Neuronal stem cell (in vitro differentiated cells): ENCODE data around the gene SMAD3.

Experiments
- DNase-seq: peaks from one replicate; pipeline ENCODE4 v3.0.0-alpha.2; 2013; ENCODE audit warnings: low spot score
- H2AFZ ChIP-seq: one replicate; pipeline ENCODE4 v1.6.1; 2013; ENCODE audit warnings: mild to moderate bottlenecking, low read length, inconsistent platforms
- H2AK5ac ChIP-seq: 2 replicates; pipeline ENCODE4 v1.6.1; 2013; ENCODE audit warnings: low read depth, mild to moderate bottlenecking, inconsistent platforms, low read length, moderate library complexity, mixed read lengths
- H2BK120ac ChIP-seq: 2 replicates; pipeline ENCODE4 v1.6.1; 2013; ENCODE audit warnings: low read depth, mild to moderate bottlenecking, inconsistent platforms, low read length, moderate library complexity, mixed read lengths
- H2BK12ac ChIP-seq: one replicate; pipeline ENCODE4 v1.6.1; 2013; ENCODE audit warnings: low read length, inconsistent platforms
- H2BK15ac ChIP-seq: 2 replicates; pipeline ENCODE4 v1.6.1; 2013; ENCODE audit warnings: mild to moderate bottlenecking, low read length, inconsistent platforms, mixed read lengths
- H2BK5ac ChIP-seq: one replicate; pipeline ENCODE4 v1.6.1; 2013; ENCODE audit warnings: inconsistent platforms, mild to moderate bottlenecking, low read length, moderate library complexity
- H3K14ac ChIP-seq: one replicate; pipeline ENCODE4 v1.6.1; 2013; ENCODE audit warnings: low read length, inconsistent platforms
- H3K18ac ChIP-seq: 2 replicates; pipeline ENCODE4 v1.6.1; 2013; ENCODE audit warnings: low read length, inconsistent platforms
- H3K23ac ChIP-seq: 2 replicates; pipeline ENCODE4 v1.6.1; 2013; ENCODE audit warnings: low read depth, mild to moderate bottlenecking, mixed read lengths, low read length, inconsistent platforms; ENCODE audit not compliant: poor library complexity
- H3K27ac ChIP-seq: replicated peaks from 3 replicates; pipeline ENCODE4 v1.5.1; 2013; ENCODE audit warnings: low read length, inconsistent platforms
- H3K27me3 ChIP-seq, 3 experiments: 2 replicates each; pipeline ENCODE4 v1.6.1; 2013; ENCODE audit warnings: low read length in 3 of 3, mild to moderate bottlenecking in 2 of 3, inconsistent platforms in 1 of 3, low read depth in 1 of 3, mixed read lengths in 1 of 3, moderate library complexity in 1 of 3; ENCODE audit not compliant: control insufficient read depth in 3 of 3, insufficient read depth in 3 of 3
- H3K36me3 ChIP-seq, 2 donors: replicated peaks in 1 of 2; 2 replicates each; pipeline ENCODE4 v1.6.1; 2013; ENCODE audit warnings: low read length in 2 of 2; ENCODE audit not compliant: control insufficient read depth in 2 of 2, insufficient read depth in 2 of 2
- H3K4ac ChIP-seq: 2 replicates; pipeline ENCODE4 v1.6.1; 2013; ENCODE audit warnings: inconsistent platforms, mild to moderate bottlenecking, low read length, moderate library complexity
- H3K4me1 ChIP-seq, 2 donors: 1 replicate in 1 of 2; 2 replicates in 1 of 2; pipeline ENCODE4 v1.6.1; 2013; ENCODE audit warnings: low read length in 2 of 2, low read depth in 1 of 2; ENCODE audit not compliant: control insufficient read depth in 2 of 2, insufficient read depth in 1 of 2
- H3K4me2 ChIP-seq: one replicate; pipeline ENCODE4 v1.6.1; 2013; ENCODE audit warnings: mild to moderate bottlenecking, low read length, inconsistent platforms; ENCODE audit not compliant: insufficient read depth, poor library complexity, severe bottlenecking
- H3K4me3 ChIP-seq, 2 donors: 2 replicates each; pipeline ENCODE4 v1.5.1; 2013; ENCODE audit warnings: low read length in 2 of 2, mild to moderate bottlenecking in 2 of 2, inconsistent platforms in 1 of 2, moderate library complexity in 1 of 2
- H3K79me1 ChIP-seq: one replicate; pipeline ENCODE4 v1.6.1; 2013; ENCODE audit warnings: low read depth, mild to moderate bottlenecking, inconsistent platforms, low read length, moderate library complexity
- H3K9ac ChIP-seq: one replicate; pipeline ENCODE4 v1.6.1; 2013; ENCODE audit warnings: mild to moderate bottlenecking, low read depth, low read length, inconsistent platforms; ENCODE audit not compliant: poor library complexity
- H3K9me3 ChIP-seq, 2 donors: replicated peaks in 1 of 2; 2 replicates each; pipeline versions ENCODE3 to v1.6.1; 2013; ENCODE audit warnings: low read length in 2 of 2, mild to moderate bottlenecking in 2 of 2, inconsistent platforms in 1 of 2, low read depth in 1 of 2, mixed read lengths in 1 of 2, moderate library complexity in 1 of 2; ENCODE audit not compliant: control insufficient read depth in 2 of 2, insufficient read depth in 1 of 2
- H4K8ac ChIP-seq: one replicate; pipeline ENCODE4 v1.6.1; 2013; ENCODE audit warnings: low read depth, mild to moderate bottlenecking, inconsistent platforms, low read length, moderate library complexity
- H4K91ac ChIP-seq: one replicate; pipeline ENCODE4 v1.6.1; 2013; ENCODE audit warnings: low read length, low read depth, mild to moderate bottlenecking, inconsistent platforms; ENCODE audit not compliant: poor library complexity
- WGBS, 2 donors: extraction: QIAGEN DNeasy Blood & Tissue Kit; methylation state at CpG; one replicate each; pipeline ENCODE4 v1.1.7; 2013; ENCODE audit warnings: missing lambda C conversion rate in 2 of 2, mixed read lengths in 1 of 2; ENCODE audit not compliant: insufficient read length in 2 of 2, insufficient replicate concordance in 1 of 2; ENCODE audit errors: extremely low coverage in 2 of 2; 5-methylcytosine and 5-hydroxymethylcytosine counted together

SMAD3 gene

DNA sequence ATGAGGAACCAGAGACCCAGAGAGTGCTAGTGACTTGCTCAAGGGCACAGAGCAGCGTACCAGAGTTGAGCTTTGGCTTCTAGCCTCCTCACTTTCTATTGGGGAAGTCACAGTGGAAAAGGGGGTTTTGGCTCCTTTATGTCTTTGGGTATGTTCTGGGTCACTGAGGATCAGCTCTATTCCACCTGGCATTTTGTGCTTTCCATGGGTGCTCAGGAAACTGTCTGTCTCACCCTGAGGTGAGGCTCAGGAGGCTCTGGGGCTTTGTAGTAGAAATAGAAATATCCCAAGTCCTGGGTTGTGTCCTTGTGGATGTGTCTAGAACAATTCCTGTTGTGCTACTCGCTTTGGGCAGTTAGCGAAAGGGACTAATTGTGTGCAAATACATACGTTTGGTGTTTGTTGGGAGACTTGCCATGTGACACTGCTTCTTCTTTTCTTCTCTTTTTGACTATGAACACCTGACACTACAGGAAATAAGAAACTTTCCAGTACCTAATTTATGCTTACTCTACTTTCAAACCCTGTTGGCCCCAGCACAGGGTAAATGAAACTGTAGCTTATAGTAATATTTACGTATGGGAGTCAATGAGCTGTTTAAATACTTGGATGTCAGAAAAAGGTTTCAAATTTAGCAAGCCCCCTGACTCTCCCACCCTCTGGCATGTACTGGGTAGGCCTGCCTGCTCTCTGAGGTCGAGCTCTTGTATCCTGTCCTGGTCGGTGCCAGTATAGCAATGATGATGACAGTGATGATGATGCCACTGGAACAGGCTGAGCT lies 35.6 kb downstream of the SMAD3 start:
- no peak overlapping the region for H2AFZ ChIP-seq
- no peak overlapping the region for H2BK120ac ChIP-seq
- WGBS, 2 donors = no CpG with 5 or more reads among the region's 7 CpGs
- peaks cover under 1 to 42% of the 10 kb centered on the region in 2 donors for H3K36me3 ChIP-seq
- H3K18ac ChIP-seq = no peak overlapping the region
- no peak overlapping the region for H4K91ac ChIP-seq
- no peak overlapping the region for H3K4me3 ChIP-seq
- no peak overlapping the region for H2BK12ac ChIP-seq
- no peak overlapping the region for H2AK5ac ChIP-seq
- no peak overlapping the region for H3K4me2 ChIP-seq
- no peaks in the 10 kb centered on the region for H3K9me3 ChIP-seq
- no peak overlapping the region for H3K23ac ChIP-seq
- H2BK5ac ChIP-seq = no peak overlapping the region
- no peaks in the 10 kb centered on the region for H3K27me3 ChIP-seq
- peaks cover 9% of the 10 kb centered on the region for H3K79me1 ChIP-seq
- DNase-seq = no peak
- H3K27ac ChIP-seq = no peak overlapping the region
- no peak overlapping the region for H3K4ac ChIP-seq
- H2BK15ac ChIP-seq = no peak overlapping the region
- H3K4me1 ChIP-seq = peaks cover 17 to 25% of the 10 kb centered on the region in 2 donors
- H4K8ac ChIP-seq = no peak overlapping the region
- H3K9ac ChIP-seq = no peak overlapping the region
- H3K14ac ChIP-seq = no peak overlapping the region

DNA sequence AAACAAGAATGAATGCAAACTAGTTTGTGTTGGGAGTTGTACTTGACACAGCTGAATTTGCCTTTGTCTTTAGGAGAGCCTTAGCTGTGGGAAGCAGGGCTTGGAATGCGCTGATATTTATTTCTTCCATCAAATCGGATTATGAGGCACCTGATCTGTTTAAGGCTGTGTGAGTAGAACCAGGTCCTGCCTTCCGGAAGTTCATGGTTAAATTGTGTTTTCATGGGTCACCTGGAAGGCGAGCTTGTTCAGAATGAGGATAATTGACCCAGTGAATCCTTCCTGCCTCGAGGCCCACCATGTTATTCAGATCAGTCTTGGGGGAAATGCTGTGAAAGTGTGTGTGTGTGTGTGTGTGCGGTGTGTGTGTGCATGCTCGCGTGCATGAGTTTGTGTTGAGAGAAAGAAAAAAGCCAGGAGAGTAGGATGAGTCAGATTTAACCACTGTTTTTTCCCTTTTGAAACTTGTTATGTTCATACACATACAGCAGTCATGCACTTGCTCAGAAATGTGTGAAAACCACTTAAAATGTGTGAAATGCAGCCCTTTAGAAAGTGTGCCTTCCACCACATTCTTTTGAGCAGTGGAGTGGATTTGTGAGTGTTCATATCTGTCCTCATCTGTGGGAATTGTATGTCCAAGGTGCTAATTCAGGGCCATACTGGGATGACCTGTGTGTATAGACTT lies 36.7 kb downstream of the SMAD3 start:
- H3K79me1 ChIP-seq = peaks cover 9% of the 10 kb centered on the region

DNA sequence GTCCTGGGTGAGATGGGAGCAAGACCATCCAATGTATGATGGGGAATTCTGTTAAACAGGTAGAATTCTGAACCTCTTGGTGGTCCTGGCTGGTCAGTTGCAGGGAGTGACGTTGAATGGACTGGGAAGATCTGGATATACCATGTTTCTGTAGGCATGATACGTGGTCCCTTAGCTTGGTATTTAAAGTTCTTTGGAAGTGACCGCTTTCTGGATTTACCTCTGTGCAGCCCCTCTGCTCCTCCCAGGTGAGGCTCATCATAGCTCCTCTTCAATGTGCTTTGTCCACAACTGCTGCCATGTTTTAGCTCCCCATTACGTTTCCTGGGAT lies 37.2 kb downstream of the SMAD3 start:
- Histone ChIP-seq H3K4ac (no peak overlapping the region), H2BK120ac (no peak overlapping the region), H3K36me3 (peaks cover 0 to 26% of the 10 kb centered on the region in 2 donors), H4K91ac (no peak overlapping the region), H3K14ac (no peak overlapping the region), H2BK5ac (no peak overlapping the region), H2BK12ac (no peak overlapping the region), H3K9me3 (no peaks in the 10 kb centered on the region), H3K23ac (no peak overlapping the region), H4K8ac (no peak overlapping the region), H2BK15ac (no peak overlapping the region), H2AK5ac (no peak overlapping the region), H3K4me1 (peaks cover 23 to 33% of the 10 kb centered on the region in 2 donors), H2AFZ (no peak overlapping the region), H3K27ac (no peak overlapping the region), H3K9ac (no peak overlapping the region), H3K4me3 (no peak overlapping the region), H3K79me1 (peaks cover 9% of the 10 kb centered on the region), H3K27me3 (no peaks in the 10 kb centered on the region), H3K4me2 (no peak overlapping the region), H3K18ac (no peak overlapping the region)
- WGBS, 2 donors = no CpG with 5 or more reads among the region's 4 CpGs
- DNase-seq = no peak

More for the DNA sequence above, 36.7 kb downstream of the SMAD3 start:
- Histone ChIP-seq H2AK5ac (no peak overlapping the region), H3K27me3 (no peaks in the 10 kb centered on the region), H3K4me1 (peaks cover 23 to 29% of the 10 kb centered on the region in 2 donors), H3K9me3 (no peaks in the 10 kb centered on the region), H3K18ac (no peak overlapping the region), H2AFZ (no peak overlapping the region), H3K4me2 (no peak overlapping the region), H4K91ac (no peak overlapping the region), H4K8ac (no peak overlapping the region), H3K14ac (no peak overlapping the region), H3K4me3 (no peak overlapping the region), H3K9ac (no peak overlapping the region), H2BK15ac (no peak overlapping the region), H3K4ac (no peak overlapping the region), H2BK12ac (no peak overlapping the region), H3K27ac (no peak overlapping the region), H2BK120ac (no peak overlapping the region), H3K23ac (no peak overlapping the region), H2BK5ac (no peak overlapping the region), H3K36me3 (peaks cover 0 to 31% of the 10 kb centered on the region in 2 donors)
- DNase-seq = no peak
- WGBS, 2 donors = no CpG with 5 or more reads among the region's 8 CpGs

DNA sequence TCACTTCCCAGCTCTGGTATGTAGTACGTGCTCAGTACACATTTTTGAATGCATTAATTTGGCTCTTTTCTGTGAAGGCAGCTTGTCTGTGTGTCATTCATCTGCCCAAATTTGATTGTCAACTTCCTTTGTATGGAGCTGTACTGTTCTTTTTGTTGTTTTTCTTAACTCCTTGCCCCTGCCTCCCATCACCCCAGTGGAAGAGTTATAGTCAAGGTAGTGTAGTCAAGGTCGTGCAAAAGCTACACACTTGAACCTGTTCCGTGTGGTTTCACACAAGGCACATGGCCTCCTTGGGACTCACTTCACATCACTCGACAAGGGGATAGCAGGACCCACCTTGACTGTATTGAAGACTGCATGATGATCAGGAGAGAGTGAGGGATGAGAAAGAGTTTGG lies 37.6 kb downstream of the SMAD3 start:
- Histone ChIP-seq H2AFZ (no peak overlapping the region), H2BK15ac (no peak overlapping the region), H3K4me3 (no peak overlapping the region), H3K27ac (no peak overlapping the region), H4K8ac (no peak overlapping the region), H3K14ac (no peak overlapping the region), H3K9me3 (no peaks in the 10 kb centered on the region), H3K23ac (no peak overlapping the region), H3K4me1 (peaks cover 23 to 31% of the 10 kb centered on the region in 2 donors), H3K4ac (no peak overlapping the region), H3K4me2 (no peak overlapping the region), H2BK120ac (no peak overlapping the region), H4K91ac (no peak overlapping the region), H2BK12ac (no peak overlapping the region), H2AK5ac (no peak overlapping the region), H3K36me3 (peaks cover 0 to 22% of the 10 kb centered on the region in 2 donors), H3K9ac (no peak overlapping the region), H3K27me3 (no peaks in the 10 kb centered on the region), H3K79me1 (peaks cover 9% of the 10 kb centered on the region), H2BK5ac (no peak overlapping the region), H3K18ac (no peak overlapping the region)
- DNase-seq = no peak
- no CpG with 5 or more reads among the region's 4 CpGs for WGBS, 2 donors
